HG03066 (cell line): Measurements from ENCODE around the gene PPM1H.
"Not testable (repeated sequence)": the region's sequence is repeated elsewhere in the genome, so short reads cannot be mapped to it uniquely, and the experiment has no call there.

Source experiments
- ATAC-seq: cut with Tn5 transposase; IDR thresholded peaks from one replicate; pipeline ENCODE4 v1.9.1; 2021; ENCODE audit warnings: low read depth; ENCODE audit not compliant: unreplicated experiment

The PPM1H gene

GRCh38 chr12:62744551-62744950, 190.4 kb downstream of the PPM1H start:
- no peak for ATAC-seq

GRCh38 chr12:62739266-62740015, 195.5 kb downstream of the PPM1H start:
- no peak for ATAC-seq

DNA sequence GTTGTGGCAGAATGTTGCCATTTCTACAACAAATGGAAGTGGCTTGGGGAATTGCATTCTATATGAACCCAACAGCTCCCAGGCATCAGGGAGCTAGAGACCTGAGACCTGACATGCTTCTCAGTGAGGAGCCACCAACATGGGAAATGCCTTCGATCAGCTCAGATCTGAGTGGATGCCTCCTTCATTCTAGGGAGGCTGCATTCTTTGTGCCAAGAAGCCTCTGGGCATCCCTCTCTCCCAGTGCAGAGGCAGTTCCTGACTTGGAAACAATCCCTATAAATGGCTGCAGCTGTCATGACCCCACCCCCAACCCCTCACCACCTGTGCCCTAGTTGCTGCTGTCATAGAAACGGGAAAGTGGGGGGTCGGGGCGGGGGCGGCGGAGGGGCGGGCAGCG, 196.3 kb downstream of the PPM1H start:
- ATAC-seq, result no peak

- no peak for ATAC-seq
These were observed 196.8 kb downstream of the PPM1H start for GRCh38 chr12:62738105-62738504.

- no peak for ATAC-seq
These were observed 197.3 kb downstream of the PPM1H start for GRCh38 chr12:62737615-62738014.

GRCh38 chr12:62737188-62737587, 197.8 kb downstream of the PPM1H start:
- no peak for ATAC-seq

DNA sequence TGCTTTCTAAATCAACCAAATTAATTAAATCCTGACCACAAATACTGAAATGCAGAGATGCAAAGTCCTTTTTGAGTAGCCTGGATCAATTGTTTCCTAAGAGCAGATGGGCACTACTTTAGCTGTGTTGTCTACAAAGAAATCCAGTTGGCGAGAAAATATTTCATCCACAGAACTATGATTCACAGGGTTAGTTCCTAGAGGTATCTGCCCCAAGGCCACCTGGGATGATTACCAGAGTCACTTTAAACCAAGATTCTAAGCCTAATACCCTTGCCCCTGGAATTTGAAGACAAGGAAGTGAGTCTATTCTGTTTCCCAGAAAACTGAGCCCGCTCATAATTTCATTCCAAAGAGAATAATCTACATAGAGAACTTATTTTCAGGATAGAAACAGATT, 198.4 kb downstream of the PPM1H start:
- ATAC-seq, result no peak

DNA sequence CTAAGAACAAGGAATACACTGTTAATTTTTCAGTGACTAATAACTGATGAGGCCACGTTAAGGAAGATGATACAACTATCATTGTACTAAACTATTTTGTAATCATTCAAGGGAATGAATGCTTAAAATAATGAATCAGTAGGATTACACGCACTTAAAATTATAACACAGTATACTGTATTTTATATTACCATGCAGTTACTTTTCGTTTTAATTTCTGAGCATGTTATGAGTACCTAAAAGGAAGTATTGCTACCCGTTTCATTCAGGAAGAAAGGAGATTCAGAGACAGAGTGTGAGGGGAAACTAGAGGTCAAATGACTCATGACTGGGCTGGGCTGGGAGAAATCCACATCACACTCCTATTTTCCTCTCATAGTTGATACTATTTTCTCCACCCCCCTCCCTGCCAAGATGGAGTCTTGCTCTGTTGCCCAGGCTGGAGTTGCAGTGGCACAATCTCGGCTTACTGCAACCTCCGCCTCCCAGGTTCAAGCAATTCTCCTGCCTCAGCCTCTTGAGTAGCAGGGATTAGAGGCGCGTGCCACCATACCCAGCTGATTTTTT, 202.0 kb downstream of the PPM1H start:
- ATAC-seq, result no peak

GRCh38 chr12:62731055-62731820, 203.7 kb downstream of the PPM1H start:
- no peak for ATAC-seq

- ATAC-seq, result no peak
These were observed 204.3 kb downstream of the PPM1H start for GRCh38 chr12:62730649-62731048.

DNA sequence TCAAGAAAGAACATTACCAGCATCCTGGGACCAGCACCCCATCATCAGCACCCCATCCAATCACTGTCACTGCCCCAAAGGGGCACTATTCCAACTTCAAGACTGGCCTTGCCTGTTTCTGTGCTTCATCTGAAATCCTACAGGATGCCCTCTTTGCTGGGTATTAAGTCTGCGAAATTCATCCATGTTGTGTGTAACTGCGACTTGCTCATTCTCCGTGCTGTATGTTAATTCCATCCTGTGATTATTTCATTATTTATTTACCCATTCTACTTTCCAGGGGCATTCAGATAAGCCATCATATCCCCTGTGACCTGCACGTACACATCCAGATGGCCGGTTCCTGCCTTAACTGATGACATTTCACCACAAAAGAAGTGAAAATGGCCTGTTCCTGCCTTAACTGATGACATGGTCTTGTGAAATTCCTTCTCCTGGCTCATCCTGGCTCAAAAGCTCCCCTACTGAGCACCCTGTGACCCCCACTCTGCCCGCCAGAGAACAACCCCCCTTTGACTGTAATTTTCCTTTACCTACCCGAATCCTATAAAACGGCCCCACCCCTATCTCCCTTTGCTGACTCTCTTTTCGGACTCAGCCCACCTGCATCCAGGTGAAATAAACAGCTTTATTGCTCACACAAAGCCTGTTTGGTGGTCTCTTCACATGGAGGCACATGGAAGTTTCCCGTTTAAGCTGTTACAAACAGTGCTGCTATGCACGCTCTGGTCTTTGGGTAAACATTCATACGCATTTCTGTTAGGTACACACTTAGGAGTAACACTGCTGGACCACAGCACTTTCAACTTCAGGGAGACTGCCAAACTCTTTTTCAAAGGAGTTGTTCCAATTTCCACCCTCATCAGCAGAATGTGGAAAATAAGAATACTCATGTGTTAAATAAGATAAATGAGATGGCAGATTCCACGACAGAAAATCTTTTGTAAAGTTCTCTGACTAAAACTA, 205.1 kb downstream of the PPM1H start:
- ATAC-seq, result not testable (repeated sequence)

DNA sequence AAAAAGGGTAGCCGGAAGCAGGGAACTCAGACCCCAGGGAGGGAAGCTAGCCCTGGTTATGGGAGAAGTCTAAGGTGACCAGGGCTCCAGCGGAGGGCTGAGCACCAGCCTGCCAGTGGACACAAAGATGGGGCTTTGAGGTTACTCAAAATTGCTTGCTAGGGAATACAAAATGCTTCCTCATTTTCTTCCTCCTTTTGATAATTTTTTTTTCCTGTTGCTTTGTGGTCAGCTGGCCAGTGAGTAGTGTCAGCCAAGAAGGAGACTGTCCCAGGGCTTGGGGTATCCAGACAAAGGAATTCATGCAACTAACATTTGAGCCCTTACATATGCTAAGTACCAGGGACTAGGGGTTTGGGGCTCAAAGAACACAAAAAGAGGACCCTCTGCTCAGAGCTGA, 206.2 kb downstream of the PPM1H start:
- no peak for ATAC-seq

GRCh38 chr12:62726471-62726980, 208.4 kb downstream of the PPM1H start:
- ATAC-seq, result no peak

GRCh38 chr12:62725781-62726180, 209.2 kb downstream of the PPM1H start:
- ATAC-seq, result no peak

GRCh38 chr12:62724947-62725451, 210.0 kb downstream of the PPM1H start:
- no peak for ATAC-seq

DNA sequence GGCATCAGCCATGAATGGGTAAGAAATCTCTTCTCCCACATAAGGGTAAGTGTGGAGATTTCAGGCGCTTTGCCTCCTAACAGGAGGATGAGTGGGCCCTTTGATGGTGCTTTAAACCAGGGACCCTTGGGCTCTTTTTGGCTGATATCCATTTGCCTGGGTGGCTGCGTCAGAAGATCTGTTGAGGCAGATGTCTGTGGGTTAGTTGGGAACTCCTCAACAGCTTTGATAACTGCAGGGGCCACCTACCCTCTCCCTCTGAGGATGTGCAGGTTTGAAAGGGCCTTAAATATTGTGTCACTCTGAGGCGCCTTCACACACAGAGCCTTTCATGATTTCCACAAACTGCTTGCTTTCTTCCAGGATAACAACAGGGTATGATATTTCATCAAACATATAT, 210.7 kb downstream of the PPM1H start:
- no peak for ATAC-seq

GRCh38 chr12:62722971-62723680, 211.8 kb downstream of the PPM1H start:
- no peak for ATAC-seq

DNA sequence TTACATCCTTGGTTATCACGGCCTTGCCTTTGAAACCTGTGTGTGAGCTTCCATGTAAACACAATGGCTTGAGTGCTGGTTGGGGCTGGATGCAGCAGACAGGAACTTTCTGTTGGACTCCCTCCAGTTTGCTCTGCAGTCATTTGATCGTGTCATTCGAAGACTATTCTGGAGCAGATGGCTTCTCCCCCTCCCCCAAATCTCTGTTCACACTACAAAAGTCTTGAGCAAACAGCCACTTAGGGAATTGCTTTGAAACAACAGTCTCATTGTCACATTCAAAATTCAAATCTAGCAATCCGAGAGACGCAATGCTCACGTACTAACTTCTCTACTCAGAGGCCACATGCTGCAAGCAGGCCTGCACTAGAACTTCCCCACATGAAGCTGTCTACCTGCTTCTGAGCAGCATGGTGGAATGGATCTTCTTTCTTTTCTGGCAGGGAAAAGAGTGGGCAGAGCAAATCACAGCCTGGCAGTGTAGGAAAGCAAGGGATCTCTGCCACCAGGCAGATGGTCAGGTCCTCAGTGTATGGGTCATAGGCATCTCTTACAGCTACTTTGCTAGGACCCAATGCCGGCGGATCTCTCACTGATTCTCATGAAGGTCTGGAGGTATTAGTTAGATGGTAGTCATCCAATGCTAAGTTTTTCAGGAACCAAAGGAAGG, 214.2 kb downstream of the PPM1H start:
- ATAC-seq, result no peak

GRCh38 chr12:62720025-62720424, 214.9 kb downstream of the PPM1H start:
- no peak for ATAC-seq
